Lower lobe of right lung (tissue), 2 donors: ENCODE measurements around the gene MSL3B.

ENCODE experiments used
- ATAC-seq, 2 donors: fragments of 200-7000 bp; cut with Tn5 transposase; one replicate each; pipeline ENCODE4 v1.9.1; 2020 to 2022; ENCODE audit warnings: mild to moderate bottlenecking in 2 of 2, moderate library complexity in 2 of 2
- DNase-seq: peaks from one replicate; pipeline ENCODE4 v3.0.0-alpha.2; 2020
- H3K27ac ChIP-seq: fragments of 200-600 bp; one replicate; pipeline ENCODE4 v1.8.0; 2022
- H3K27me3 ChIP-seq: fragments of 200-600 bp; one replicate; pipeline ENCODE4 v1.8.0; 2022; ENCODE audit warnings: low read depth
- H3K36me3 ChIP-seq: fragments of 200-600 bp; one replicate; pipeline ENCODE4 v1.8.0; 2022; ENCODE audit warnings: mild to moderate bottlenecking
- H3K4me1 ChIP-seq: fragments of 200-600 bp; one replicate; pipeline ENCODE4 v1.8.0; 2022
- H3K4me3 ChIP-seq: fragments of 200-600 bp; one replicate; pipeline ENCODE4 v1.8.0; 2022; ENCODE audit warnings: mild to moderate bottlenecking
- H3K9me3 ChIP-seq: fragments of 200-600 bp; one replicate; pipeline ENCODE4 v1.8.0; 2022
- CTCF ChIP-seq: fragments of 200-600 bp; IDR thresholded peaks from one replicate; pipeline ENCODE4 v1.8.0; 2022; ENCODE audit warnings: antibody characterized with exemption, mild to moderate bottlenecking
- intact Hi-C: fragments of 100-400 bp; cut with DNase I; formaldehyde crosslinking; loops from one replicate; pipeline ENCODE4 v1.11.0; 2022
- donor health status: DM: no; HTN: yes; CAD: no; lungs with severe emphysema.

MSL3B gene

GRCh38 chr2:233838251-233838650, 29.9 kb downstream of the MSL3B start:
- no peak for TF ChIP-seq CTCF
- Histone ChIP-seq H3K27me3 (no peaks in the 10 kb centered on the region), H3K4me1 (no peaks in the 10 kb centered on the region), H3K27ac (no peak overlapping the region), H3K36me3 (no peaks in the 10 kb centered on the region), H3K4me3 (no peak overlapping the region), H3K9me3 (no peaks in the 10 kb centered on the region)
- ATAC-seq (no peak), DNase-seq (no peak)
- intact Hi-C loops = no loop called here

GRCh38 chr2:233837694-233838229, 30.4 kb downstream of the MSL3B start:
- no peaks in the 10 kb centered on the region for H3K4me1 ChIP-seq
- no peak for DNase-seq
- H3K27ac ChIP-seq = no peak overlapping the region
- no peak for ATAC-seq
- H3K4me3 ChIP-seq = no peak overlapping the region
- no peak for TF ChIP-seq CTCF
- H3K36me3 ChIP-seq = no peaks in the 10 kb centered on the region
- intact Hi-C loops = no loop called here
- no peaks in the 10 kb centered on the region for H3K27me3 ChIP-seq
- H3K9me3 ChIP-seq = no peaks in the 10 kb centered on the region

- TF ChIP-seq CTCF = no peak
- no peak for DNase-seq
Observed at GRCh38 chr2:233836359-233836758, 31.8 kb downstream of the MSL3B start.

GRCh38 chr2:233835230-233836186, 32.7 kb downstream of the MSL3B start:
- ATAC-seq (no peak), DNase-seq (no peak)
- Histone ChIP-seq H3K27ac (no peak overlapping the region), H3K4me3 (no peak overlapping the region), H3K4me1 (no peaks in the 10 kb centered on the region), H3K36me3 (no peaks in the 10 kb centered on the region), H3K9me3 (no peaks in the 10 kb centered on the region), H3K27me3 (no peaks in the 10 kb centered on the region)
- intact Hi-C loops = no loop called here
- no peak for TF ChIP-seq CTCF

More at GRCh38 chr2:233836359-233836758, 31.8 kb downstream of the MSL3B start:
- no peak overlapping the region for H3K27ac ChIP-seq
- H3K9me3 ChIP-seq = no peaks in the 10 kb centered on the region
- ATAC-seq = no peak
- H3K4me1 ChIP-seq = no peaks in the 10 kb centered on the region
- H3K36me3 ChIP-seq = no peaks in the 10 kb centered on the region
- no peaks in the 10 kb centered on the region for H3K27me3 ChIP-seq
- intact Hi-C loops = no loop called here
- H3K4me3 ChIP-seq = no peak overlapping the region

- TF ChIP-seq CTCF = no peak
- Histone ChIP-seq H3K27ac (no peak overlapping the region), H3K4me1 (no peaks in the 10 kb centered on the region), H3K9me3 (no peaks in the 10 kb centered on the region), H3K4me3 (no peak overlapping the region), H3K27me3 (no peaks in the 10 kb centered on the region), H3K36me3 (no peaks in the 10 kb centered on the region)
- DNase-seq (no peak), ATAC-seq (no peak)
- intact Hi-C loops = no loop called here
Observed at GRCh38 chr2:233833345-233833744, 34.8 kb downstream of the MSL3B start.
